Measurements from ENCODE around the gene ATF7IP2.

GRCh38 chr16:10520869-10521578, 135.2 kb downstream of the ATF7IP2 start:
- TF ChIP-seq CTCF (conservative IDR thresholded peaks at IDR 0.05; ENCODE audit: low read length) (no peak), EZH2phosphoT487 (IDR thresholded peaks at IDR 0.05; ENCODE audit: borderline replicate concordance) (no peak)

Data from Loucy (cell line).